Neutrophil (primary cell): ENCODE results near the gene VAC14.

ENCODE experiments used
- H3K27ac ChIP-seq: fragments of 200-600 bp; sonication (generic); 2 replicates; pipeline ENCODE4 v1.5.1; 2016; ENCODE audit warnings: mild to moderate bottlenecking, moderate library complexity
- H3K27me3 ChIP-seq: fragments of 200-600 bp; sonication (generic); 2 replicates; pipeline ENCODE4 v1.6.0; 2016; ENCODE audit warnings: mild to moderate bottlenecking
- H3K36me3 ChIP-seq: fragments of 200-600 bp; sonication (generic); 2 replicates; pipeline ENCODE4 v1.5.1; 2017
- H3K4me1 ChIP-seq, 2 experiments: fragments of 200-600 bp in 1 of 2; sonication (generic) in 1 of 2; 1 replicate in 1 of 2; 2 replicates in 1 of 2; pipeline versions ENCODE4 v1.5.1 to v1.6.1; 2013 to 2016; ENCODE audit warnings: low read depth in 1 of 2, low read length in 1 of 2, mild to moderate bottlenecking in 1 of 2, moderate library complexity in 1 of 2; ENCODE audit not compliant: control insufficient read depth in 1 of 2, insufficient read depth in 1 of 2
- H3K4me3 ChIP-seq, 2 experiments: fragments of 200-600 bp in 1 of 2; sonication (generic) in 1 of 2; 1 replicate in 1 of 2; 2 replicates in 1 of 2; pipeline ENCODE4 v1.5.1; 2013 to 2016; ENCODE audit warnings: low read depth in 1 of 2, low read length in 1 of 2, mild to moderate bottlenecking in 1 of 2, moderate library complexity in 1 of 2
- H3K9me3 ChIP-seq: fragments of 200-600 bp; sonication (generic); 2 replicates; pipeline ENCODE4 v1.5.1; 2016
- TF ChIP-seq, protein P1 (sequence below): fragments of 200-600 bp; sonication (generic); IDR thresholded peaks from 2 replicates; pipeline ENCODE4 v1.5.1; 2016; ENCODE audit warnings: antibody characterized with exemption

Gene VAC14

DNA sequence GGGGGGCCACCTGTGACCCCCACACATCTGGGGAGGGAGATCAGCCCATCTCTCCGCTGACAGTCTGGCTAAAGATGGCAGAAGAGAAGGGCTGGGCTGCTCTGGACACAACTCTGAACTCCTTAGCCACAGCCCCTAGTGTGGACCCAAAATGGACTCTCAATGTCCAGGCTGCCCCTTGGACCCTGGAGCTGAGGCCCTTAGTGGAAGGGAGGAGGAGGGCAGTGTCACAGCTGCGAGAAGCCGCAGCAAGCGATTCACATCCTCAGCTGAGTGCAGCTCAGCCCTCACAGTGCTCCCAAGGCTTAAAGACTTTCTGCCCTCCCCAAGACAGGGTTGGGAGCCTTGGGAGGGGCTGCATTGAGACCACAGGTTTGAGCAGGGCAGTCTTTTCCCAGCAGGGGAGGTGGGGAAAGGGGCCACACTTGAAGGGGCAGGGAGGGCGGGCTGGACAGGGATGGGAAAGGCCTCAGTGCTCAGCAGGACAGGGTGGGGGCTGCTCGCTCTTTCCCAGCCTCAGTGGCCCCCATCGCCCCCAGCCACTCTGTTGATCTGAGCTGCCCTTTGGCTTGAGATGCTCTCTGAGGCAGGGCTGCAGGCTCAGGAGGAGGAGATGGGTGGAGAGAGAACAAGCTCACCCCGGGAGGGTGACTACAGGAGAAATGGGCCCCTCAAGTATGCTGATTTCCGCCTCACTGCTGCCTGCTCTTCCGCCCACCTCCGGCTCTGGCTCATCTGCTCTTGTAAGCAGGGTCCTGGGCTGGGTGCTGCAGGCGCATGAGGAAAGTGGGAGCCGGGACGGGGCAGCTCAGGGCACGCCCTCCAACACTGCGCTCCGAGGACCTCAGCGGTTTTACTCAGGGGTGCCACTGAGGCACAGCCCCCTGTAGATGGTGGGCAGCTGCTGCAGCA, 64.2 kb downstream of the VAC14 start:
- peaks cover 6 to 10% of the 10 kb centered on the region in 2 experiments for H3K4me1 ChIP-seq
- H3K27ac ChIP-seq: no peak overlapping the region
- H3K9me3 ChIP-seq: no peaks in the 10 kb centered on the region
- peaks cover 47% of the 10 kb centered on the region for H3K36me3 ChIP-seq
- TF ChIP-seq, protein P1, sequence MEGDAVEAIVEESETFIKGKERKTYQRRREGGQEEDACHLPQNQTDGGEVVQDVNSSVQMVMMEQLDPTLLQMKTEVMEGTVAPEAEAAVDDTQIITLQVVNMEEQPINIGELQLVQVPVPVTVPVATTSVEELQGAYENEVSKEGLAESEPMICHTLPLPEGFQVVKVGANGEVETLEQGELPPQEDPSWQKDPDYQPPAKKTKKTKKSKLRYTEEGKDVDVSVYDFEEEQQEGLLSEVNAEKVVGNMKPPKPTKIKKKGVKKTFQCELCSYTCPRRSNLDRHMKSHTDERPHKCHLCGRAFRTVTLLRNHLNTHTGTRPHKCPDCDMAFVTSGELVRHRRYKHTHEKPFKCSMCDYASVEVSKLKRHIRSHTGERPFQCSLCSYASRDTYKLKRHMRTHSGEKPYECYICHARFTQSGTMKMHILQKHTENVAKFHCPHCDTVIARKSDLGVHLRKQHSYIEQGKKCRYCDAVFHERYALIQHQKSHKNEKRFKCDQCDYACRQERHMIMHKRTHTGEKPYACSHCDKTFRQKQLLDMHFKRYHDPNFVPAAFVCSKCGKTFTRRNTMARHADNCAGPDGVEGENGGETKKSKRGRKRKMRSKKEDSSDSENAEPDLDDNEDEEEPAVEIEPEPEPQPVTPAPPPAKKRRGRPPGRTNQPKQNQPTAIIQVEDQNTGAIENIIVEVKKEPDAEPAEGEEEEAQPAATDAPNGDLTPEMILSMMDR: no peak
- H3K4me3 ChIP-seq: no peak overlapping the region
- no peaks in the 10 kb centered on the region for H3K27me3 ChIP-seq

DNA sequence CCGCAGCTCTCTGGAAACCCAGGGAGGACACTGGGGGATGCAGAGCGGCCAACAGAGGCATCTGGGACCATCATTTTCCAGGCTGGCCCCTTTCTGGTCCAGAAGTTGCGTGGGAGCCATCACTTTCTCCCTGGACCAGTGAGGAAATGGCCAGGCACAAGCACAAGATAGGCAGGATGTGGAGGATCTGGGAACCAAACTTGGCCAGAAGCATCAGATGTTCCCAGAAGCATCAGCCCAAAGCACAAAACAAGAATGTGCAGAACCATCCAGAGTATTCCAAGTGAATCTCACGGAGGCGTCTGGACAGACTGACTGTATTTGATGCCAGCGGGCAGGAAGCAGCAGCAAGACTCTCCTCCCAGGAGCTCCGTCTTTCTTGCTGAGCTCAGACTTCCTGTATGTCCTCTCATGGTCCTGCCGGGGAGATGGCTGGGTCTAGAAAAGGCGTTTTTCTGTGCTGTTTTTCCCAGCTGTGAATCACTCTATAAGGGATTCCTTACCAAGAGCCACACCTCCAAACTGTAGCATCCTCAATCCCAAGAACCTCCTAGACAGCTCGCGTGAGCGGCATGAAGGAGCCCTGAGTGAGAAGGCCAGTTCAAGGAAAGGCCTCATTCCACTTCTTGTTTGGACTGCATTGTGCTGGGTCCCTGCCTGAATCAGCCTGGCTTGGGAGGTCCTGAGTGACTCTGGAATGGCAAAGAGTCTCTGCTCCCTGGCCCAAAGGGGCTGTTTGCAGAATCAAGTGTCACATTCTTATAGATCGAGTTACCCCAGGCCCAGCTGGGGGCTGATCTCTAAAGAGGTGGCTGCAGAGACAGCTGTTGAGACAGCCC, 65.6 kb downstream of the VAC14 start:
- TF ChIP-seq, protein P1: no peak
- no peak overlapping the region for H3K4me3 ChIP-seq
- no peaks in the 10 kb centered on the region for H3K27me3 ChIP-seq
- peaks cover 6 to 10% of the 10 kb centered on the region in 2 experiments for H3K4me1 ChIP-seq
- H3K27ac ChIP-seq: no peak overlapping the region
- no peaks in the 10 kb centered on the region for H3K9me3 ChIP-seq
- peaks cover 41% of the 10 kb centered on the region for H3K36me3 ChIP-seq

DNA sequence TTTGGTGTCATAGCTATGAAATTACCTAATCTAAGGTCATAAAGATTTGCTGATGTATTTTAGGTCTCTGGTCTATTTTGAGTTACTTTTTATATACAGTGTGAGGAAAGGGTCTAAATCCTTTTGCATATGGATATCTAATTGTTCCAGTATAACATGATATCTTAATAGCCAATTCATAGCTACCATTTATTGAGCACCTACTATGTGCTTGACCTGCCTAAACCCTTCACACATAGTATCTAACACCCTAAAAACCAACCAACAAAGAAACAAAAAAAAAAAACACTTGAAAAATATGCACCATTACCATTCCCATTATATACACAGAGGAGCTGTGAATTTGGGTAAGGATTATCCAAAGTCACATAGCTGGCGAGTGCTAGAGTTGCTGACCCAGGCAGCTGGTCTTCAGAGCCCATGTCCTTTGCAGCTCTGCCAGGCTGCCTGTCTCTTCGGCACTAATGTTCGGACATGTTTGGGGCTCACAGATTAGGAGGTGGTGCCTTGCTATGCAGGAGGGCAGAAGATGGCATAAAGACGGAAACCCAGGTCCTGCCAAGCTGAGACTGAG, 66.3 kb downstream of the VAC14 start:
- peaks cover 6 to 10% of the 10 kb centered on the region in 2 experiments for H3K4me1 ChIP-seq

DNA sequence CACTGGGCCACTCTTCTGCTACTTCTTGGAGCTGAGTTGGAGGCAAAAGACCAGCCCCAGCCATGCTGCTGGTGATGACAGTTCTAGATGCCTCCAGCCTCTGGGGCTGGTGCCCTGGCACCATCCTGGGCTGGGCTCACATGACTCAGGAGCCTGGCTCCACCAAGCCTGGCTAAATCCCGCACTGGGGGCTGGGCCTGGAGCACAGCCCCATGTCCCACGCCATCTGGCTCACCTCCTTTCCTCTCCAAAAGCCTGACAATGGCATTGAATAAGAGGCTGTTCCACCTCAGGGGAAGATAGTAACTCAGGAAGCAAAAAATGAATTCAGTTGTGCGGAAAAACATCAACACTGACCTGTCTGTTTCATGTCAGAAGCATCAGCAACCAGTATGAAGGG, 70.0 kb downstream of the VAC14 start:
- H3K27ac ChIP-seq: no peak overlapping the region
- no peaks in the 10 kb centered on the region for H3K27me3 ChIP-seq
- H3K4me1 ChIP-seq: no peaks in the 10 kb centered on the region
- TF ChIP-seq, protein P1: no peak
- H3K4me3 ChIP-seq: no peak overlapping the region
- H3K36me3 ChIP-seq: peaks cover 59% of the 10 kb centered on the region
- no peaks in the 10 kb centered on the region for H3K9me3 ChIP-seq

More for the DNA sequence above, 66.3 kb downstream of the VAC14 start:
- no peaks in the 10 kb centered on the region for H3K27me3 ChIP-seq
- no peaks in the 10 kb centered on the region for H3K9me3 ChIP-seq
- no peak overlapping the region for H3K4me3 ChIP-seq
- no peak overlapping the region for H3K27ac ChIP-seq
- peaks cover 40% of the 10 kb centered on the region for H3K36me3 ChIP-seq
- TF ChIP-seq, protein P1: no peak

DNA sequence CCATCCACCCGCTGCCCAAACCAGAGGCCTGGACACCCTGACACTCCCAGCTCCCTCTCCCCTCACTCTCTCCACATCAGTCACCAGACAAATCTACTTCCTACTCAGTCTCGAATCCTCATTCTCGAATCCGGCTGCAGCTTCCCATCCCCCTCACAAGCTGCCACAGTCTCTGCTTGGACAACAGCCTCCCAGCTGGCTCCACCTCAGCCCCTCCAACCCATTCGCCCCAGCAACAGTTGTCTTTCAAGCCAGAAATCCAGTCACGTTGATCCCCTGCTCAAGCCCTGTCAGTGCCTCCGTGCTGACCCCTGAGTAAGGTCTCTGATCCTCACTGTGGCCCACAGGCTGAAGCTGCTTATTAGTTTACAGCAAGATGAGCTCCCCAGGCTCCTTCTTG, 70.9 kb downstream of the VAC14 start:
- Histone ChIP-seq H3K4me3 (no peak overlapping the region), H3K4me1 (no peaks in the 10 kb centered on the region), H3K36me3 (peaks cover 55% of the 10 kb centered on the region)

More for the DNA sequence above, 70.9 kb downstream of the VAC14 start:
- no peaks in the 10 kb centered on the region for H3K27me3 ChIP-seq
- TF ChIP-seq, protein P1: no peak
- H3K9me3 ChIP-seq: no peaks in the 10 kb centered on the region
- no peak overlapping the region for H3K27ac ChIP-seq
